Fibroblast of lung (primary cell): ENCODE results near the gene ELOVL5. TPM values are rescaled to one million over a fixed set of nuclear protein-coding genes. Genes with fewer than 3 reads are reported as not detected.

Source experiments
- DNase-seq, 2 donors: peaks; one replicate each; pipeline versions ENCODE4 v3.0.0 to v3.0.0-alpha.2; 2010; ENCODE audit warnings: low read depth in 2 of 2
- H2AFZ ChIP-seq: 2 replicates; pipeline ENCODE4 v1.5.1; 2012; ENCODE audit warnings: low read length, control low read depth, inconsistent platforms
- H3K27ac ChIP-seq: 2 replicates; pipeline ENCODE4 v1.5.1; 2011; ENCODE audit warnings: low read length, control low read depth; ENCODE audit not compliant: insufficient read depth
- H3K27me3 ChIP-seq: 2 replicates; pipeline ENCODE4 v1.5.1; 2011; ENCODE audit warnings: mild to moderate bottlenecking, low read length; ENCODE audit not compliant: control insufficient read depth, insufficient read depth
- H3K36me3 ChIP-seq: 2 replicates; pipeline ENCODE4 v1.5.1; 2011; ENCODE audit warnings: low read length; ENCODE audit not compliant: control insufficient read depth, insufficient read depth
- H3K4me1 ChIP-seq: 2 replicates; pipeline ENCODE4 v1.5.1; 2011; ENCODE audit warnings: low read length; ENCODE audit not compliant: control insufficient read depth, insufficient read depth; ENCODE audit errors: extremely low read depth
- H3K4me2 ChIP-seq: 2 replicates; pipeline ENCODE4 v1.5.1; 2011; ENCODE audit warnings: low read length, control low read depth; ENCODE audit not compliant: insufficient read depth; ENCODE audit errors: extremely low read depth
- H3K4me3 ChIP-seq, 4 experiments: fragments of 200-600 bp in 1 of 4; sonication (generic) in 1 of 4; replicated peaks in 1 of 4; 2 replicates each; pipeline ENCODE4 v1.5.1; 2011 to 2016; ENCODE audit warnings: low read length in 4 of 4, low read depth in 3 of 4, mild to moderate bottlenecking in 3 of 4, control low read depth in 2 of 4, inconsistent platforms in 1 of 4, mixed read lengths in 1 of 4; ENCODE audit not compliant: insufficient read depth in 1 of 4; ENCODE audit errors: control extremely low read depth in 1 of 4
- H3K79me2 ChIP-seq: 2 replicates; pipeline ENCODE4 v1.5.1; 2012; ENCODE audit warnings: mild to moderate bottlenecking, low read length, inconsistent platforms; ENCODE audit not compliant: control insufficient read depth, insufficient read depth
- H3K9ac ChIP-seq: 2 replicates; pipeline ENCODE4 v1.5.1; 2011; ENCODE audit warnings: mild to moderate bottlenecking, low read length, control low read depth; ENCODE audit not compliant: insufficient read depth
- H3K9me3 ChIP-seq: 2 replicates; pipeline ENCODE4 v1.5.1; 2012; ENCODE audit warnings: low read depth, low read length; ENCODE audit not compliant: control insufficient read depth, insufficient read depth
- H4K20me1 ChIP-seq: 2 replicates; pipeline ENCODE4 v1.5.1; 2011; ENCODE audit warnings: low read length; ENCODE audit not compliant: control insufficient read depth, insufficient read depth; ENCODE audit errors: extremely low read depth
- CTCF ChIP-seq, 2 donors: IDR thresholded peaks in 1 of 2; conservative IDR thresholded peaks in 1 of 2; 1 replicate in 1 of 2; 2 replicates in 1 of 2; pipeline ENCODE4 v1.5.1; 2011 to 2012; ENCODE audit warnings: low read length in 2 of 2, control low read depth in 1 of 2, inconsistent platforms in 1 of 2, low read depth in 1 of 2, mild to moderate bottlenecking in 1 of 2
- EZH2 ChIP-seq: IDR thresholded peaks from 2 replicates; pipeline ENCODE4 v1.5.1; 2012; ENCODE audit warnings: low read length, control low read depth, mild to moderate bottlenecking; ENCODE audit errors: missing control alignments
- polyA plus RNA-seq, 2 donors: library from polyadenylated mRNA; depleted of rRNA in 1 of 2; stranded (reverse) in 1 of 2; unstranded in 1 of 2; fragments of >200 nt; gene quantifications; 2 replicates each; pipeline ENCODE4 v1.2.1, GENCODE V29; 2011 to 2012; ENCODE audit warnings: missing spikeins in 1 of 2
- total RNA-seq: library from RNA; depleted of rRNA; stranded (reverse); fragments of >200 nt; gene quantifications from 2 replicates; pipeline ENCODE4 v1.2.1, GENCODE V29; 2014

ELOVL5 gene
- total and polyA plus RNA-seq, 2 donors (not counting 1 experiment from before 2014, with no cell fraction given), result 67.7 to 96.7 TPM

- no peaks in the 10 kb centered on the region for H3K27me3 ChIP-seq
- H3K9ac ChIP-seq, result no peak overlapping the region
- H3K36me3 ChIP-seq, result peaks cover 8% of the 10 kb centered on the region
- H3K4me1 ChIP-seq, result no peaks in the 10 kb centered on the region
- no peak for DNase-seq
- no peak overlapping the region for H2AFZ ChIP-seq
- H4K20me1 ChIP-seq, result no peaks in the 10 kb centered on the region
- no peak overlapping the region for H3K27ac ChIP-seq
- no peak overlapping the region for H3K4me2 ChIP-seq
- no peak overlapping the region for H3K4me3 ChIP-seq
- no peaks in the 10 kb centered on the region for H3K79me2 ChIP-seq
- TF ChIP-seq CTCF (conservative IDR thresholded peaks at IDR 0.05 in 1 of 2, IDR thresholded peaks at IDR 0.05 in 1 of 2; ENCODE audit: low read depth in 1 of 2, low read length in 2 of 2), result no peak
- no peak for TF ChIP-seq EZH2
- H3K9me3 ChIP-seq, result no peaks in the 10 kb centered on the region
Observed at GRCh38 chr6:53266553-53267090, 82.1 kb downstream of the ELOVL5 start.

- Histone ChIP-seq H3K9me3 (no peaks in the 10 kb centered on the region), H3K4me1 (no peaks in the 10 kb centered on the region), H3K27ac (no peak overlapping the region), H3K27me3 (no peaks in the 10 kb centered on the region), H3K4me2 (no peak overlapping the region), H4K20me1 (no peaks in the 10 kb centered on the region), H2AFZ (no peak overlapping the region), H3K79me2 (no peaks in the 10 kb centered on the region), H3K4me3 (no peak overlapping the region), H3K36me3 (peaks cover 9% of the 10 kb centered on the region), H3K9ac (no peak overlapping the region)
- DNase-seq, result no peak
- TF ChIP-seq EZH2 (no peak), CTCF (conservative IDR thresholded peaks at IDR 0.05 in 1 of 2, IDR thresholded peaks at IDR 0.05 in 1 of 2; ENCODE audit: low read depth in 1 of 2, low read length in 2 of 2) (no peak)
Observed at GRCh38 chr6:53264915-53265607, 83.7 kb downstream of the ELOVL5 start.

GRCh38 chr6:53264337-53264736 is 84.4 kb downstream of the ELOVL5 start:
- Histone ChIP-seq H4K20me1 (no peaks in the 10 kb centered on the region), H3K4me1 (no peaks in the 10 kb centered on the region), H3K9me3 (no peaks in the 10 kb centered on the region), H3K79me2 (no peaks in the 10 kb centered on the region), H3K27me3 (no peaks in the 10 kb centered on the region), H2AFZ (no peak overlapping the region), H3K27ac (peak overlapping the region; percentile 3), H3K9ac (no peak overlapping the region), H3K4me3 (no peak overlapping the region), H3K4me2 (no peak overlapping the region), H3K36me3 (peaks cover 9% of the 10 kb centered on the region)
- TF ChIP-seq EZH2, result no peak
- no peak for TF ChIP-seq CTCF (conservative IDR thresholded peaks at IDR 0.05 in 1 of 2, IDR thresholded peaks at IDR 0.05 in 1 of 2; ENCODE audit: low read depth in 1 of 2, low read length in 2 of 2)
- no peak for DNase-seq
